IMR-90 (cell line): Measurements from ENCODE around the gene CYP27B1. TPM values are rescaled to one million over a fixed set of nuclear protein-coding genes. Genes with fewer than 3 reads are reported as not detected.

Experiments
- ATAC-seq: fragments of 200-7000 bp; cut with Tn5 transposase; 2 replicates; pipeline ENCODE4 v1.9.1; 2020; ENCODE audit warnings: low read depth, mild to moderate bottlenecking, moderate library complexity
- BruUV-seq: library from RNA; stranded (reverse); fragments of 400-500 nt; replicated peaks from 2 replicates; lab custom pipeline; 2021; lab: Mats Ljungman, UMichigan
- CTCF ChIA-PET: fragments of 300-600 bp; formaldehyde crosslinking; extraction: SDS; loops from one replicate; lab custom pipeline; 2021; ENCODE audit warnings: antibody characterized with exemption; lab: Yijun Ruan, JAX
- POLR2A ChIA-PET: fragments of 300-600 bp; sonication (Branson Sonifier 250); formaldehyde crosslinking; loops from one replicate; lab custom pipeline; 2022; ENCODE audit warnings: antibody characterized with exemption; ENCODE audit not compliant: unreplicated experiment; lab: Charles Lee
- DNase-seq: peaks from one replicate; pipeline ENCODE4 v3.0.0; 2013
- H2AFZ ChIP-seq: replicated peaks from 2 replicates; pipeline ENCODE3; 2013; ENCODE audit warnings: low read length, mild to moderate bottlenecking; ENCODE audit not compliant: poor library complexity
- H2AK5ac ChIP-seq: 2 replicates; pipeline ENCODE4 v1.6.1; 2013; ENCODE audit warnings: low read depth, low read length, inconsistent platforms
- H2AK9ac ChIP-seq: replicated peaks from 2 replicates; pipeline ENCODE3; 2013; ENCODE audit warnings: mild to moderate bottlenecking, low read depth, low read length, moderate library complexity; ENCODE audit not compliant: poor library complexity
- H2BK120ac ChIP-seq: 2 replicates; pipeline ENCODE4 v1.6.1; 2013; ENCODE audit warnings: low read depth, low read length, inconsistent platforms
- H2BK15ac ChIP-seq: 3 replicates; pipeline ENCODE4 v1.6.1; 2013; ENCODE audit warnings: low read depth, low read length, inconsistent platforms
- H2BK20ac ChIP-seq: 2 replicates; pipeline ENCODE4 v1.6.1; 2013; ENCODE audit warnings: low read depth, mild to moderate bottlenecking, inconsistent platforms, low read length, moderate library complexity
- H2BK5ac ChIP-seq: 2 replicates; pipeline ENCODE4 v1.6.1; 2013; ENCODE audit warnings: mild to moderate bottlenecking, low read depth, low read length, inconsistent platforms; ENCODE audit not compliant: poor library complexity, severe bottlenecking
- H3K14ac ChIP-seq: replicated peaks from 2 replicates; pipeline ENCODE4 v1.6.1; 2013; ENCODE audit warnings: low read depth, low read length, inconsistent platforms
- H3K18ac ChIP-seq: 2 replicates; pipeline ENCODE4 v1.6.1; 2013; ENCODE audit warnings: low read depth, low read length, control low read depth
- H3K23ac ChIP-seq: 2 replicates; pipeline ENCODE4 v1.6.1; 2013; ENCODE audit warnings: low read depth, low read length, inconsistent platforms
- H3K27ac ChIP-seq: 2 replicates; pipeline ENCODE4 v1.5.1; 2013; ENCODE audit warnings: mild to moderate bottlenecking, control low read depth, low read length; ENCODE audit not compliant: insufficient read depth
- H3K27me3 ChIP-seq: 2 replicates; pipeline ENCODE4 v1.6.1; 2013; ENCODE audit warnings: low read length; ENCODE audit not compliant: control insufficient read depth, insufficient read depth
- H3K36me3 ChIP-seq: 2 replicates; pipeline ENCODE4 v1.6.1; 2013; ENCODE audit warnings: low read length, mixed read lengths; ENCODE audit not compliant: control insufficient read depth, insufficient read depth
- H3K4ac ChIP-seq: 2 replicates; pipeline ENCODE4 v1.6.1; 2013; ENCODE audit warnings: low read depth, low read length, inconsistent platforms
- H3K4me1 ChIP-seq: 2 replicates; pipeline ENCODE4 v1.6.1; 2013; ENCODE audit warnings: low read length, mixed read lengths; ENCODE audit not compliant: control insufficient read depth, insufficient read depth
- H3K4me2 ChIP-seq: 2 replicates; pipeline ENCODE4 v1.6.1; 2013; ENCODE audit warnings: low read depth, mild to moderate bottlenecking, control low read depth, low read length, moderate library complexity
- H3K4me3 ChIP-seq: 2 replicates; pipeline ENCODE4 v1.5.1; 2013; ENCODE audit warnings: low read depth, mild to moderate bottlenecking, control low read depth, low read length, moderate library complexity; ENCODE audit not compliant: insufficient read depth
- H3K56ac ChIP-seq: 2 replicates; pipeline ENCODE4 v1.6.1; 2013; ENCODE audit warnings: low read length, inconsistent platforms; ENCODE audit not compliant: insufficient read depth; ENCODE audit errors: extremely low read depth
- H3K79me1 ChIP-seq, 2 experiments: 2 replicates each; pipeline ENCODE4 v1.6.1; 2013; ENCODE audit warnings: low read length in 2 of 2, inconsistent platforms in 1 of 2, low read depth in 1 of 2
- H3K9ac ChIP-seq: 2 replicates; pipeline ENCODE4 v1.6.1; 2013; ENCODE audit warnings: low read depth, low read length, control low read depth
- H3K9me1 ChIP-seq: 2 replicates; pipeline ENCODE4 v1.6.1; 2013; ENCODE audit warnings: low read length, inconsistent platforms; ENCODE audit not compliant: insufficient read depth
- H3K9me3 ChIP-seq: 2 replicates; pipeline ENCODE4 v1.6.1; 2013; ENCODE audit warnings: low read length; ENCODE audit not compliant: control insufficient read depth, insufficient read depth
- H4K20me1 ChIP-seq: 2 replicates; pipeline ENCODE4 v1.6.1; 2013; ENCODE audit warnings: low read length, inconsistent platforms; ENCODE audit not compliant: insufficient read depth
- H4K5ac ChIP-seq: 2 replicates; pipeline ENCODE4 v1.6.1; 2013; ENCODE audit warnings: mild to moderate bottlenecking, low read depth, low read length, control low read depth
- H4K8ac ChIP-seq, 2 experiments: 2 replicates each; pipeline ENCODE4 v1.6.1; 2013; ENCODE audit warnings: low read depth in 2 of 2, low read length in 2 of 2, control low read depth in 1 of 2, inconsistent platforms in 1 of 2
- H4K91ac ChIP-seq: 2 replicates; pipeline ENCODE4 v1.6.1; 2013; ENCODE audit warnings: low read depth, low read length, inconsistent platforms; ENCODE audit not compliant: insufficient read depth
- RAD21 ChIP-seq: IDR thresholded peaks from 2 replicates; pipeline ENCODE4 v1.6.1; 2012; ENCODE audit warnings: low read length, improper control_type of control experiment
- whole genome bisulfite sequencing, 2 experiments: methylation state at CpG; one replicate each; pipeline versions ENCODE4 v1.1.5 to v1.1.7; 2013; ENCODE audit warnings: missing lambda C conversion rate in 2 of 2; ENCODE audit not compliant: insufficient read length in 1 of 2; ENCODE audit errors: extremely low coverage in 2 of 2; 5-methylcytosine and 5-hydroxymethylcytosine counted together
- dilution Hi-C: fragments of 300-500 bp; cut with HindIII; formaldehyde crosslinking; loops from one replicate; pipeline ENCODE4 v1.14.3; 2018; ENCODE audit warnings: low sequenced_read_pairs; ENCODE audit not compliant: unreplicated experiment
- in situ Hi-C: fragments of 300-500 bp; cut with MboI; formaldehyde crosslinking; loops from 3 replicates; pipeline ENCODE4 v1.14.3; 2019; ENCODE audit warnings: low sequenced_read_pairs, inconsistent platforms, mixed read lengths
- intact Hi-C: fragments of 100-400 bp; cut with micrococcal nuclease; formaldehyde crosslinking; loops from 2 replicates; pipeline ENCODE4 v1.10.0; 2022
- polyA plus RNA-seq, 3 experiments: library from polyadenylated mRNA; depleted of rRNA; stranded (reverse); fragments of >200 nt; gene quantifications; 2 replicates each; pipeline ENCODE4 v1.2.3, GENCODE V29; 2012; ENCODE audit warnings: low replicate concordance in 1 of 3
- total RNA-seq: library from RNA; depleted of rRNA; stranded (reverse); fragments of >200 nt; gene quantifications from 2 replicates; pipeline ENCODE4 v1.2.3, GENCODE V29; 2012
- TF ChIP-seq, protein P1 (sequence below): fragments of 150-350 bp; IDR thresholded peaks from 2 replicates; pipeline ENCODE4 v1.6.1; 2017; ENCODE audit warnings: mild to moderate bottlenecking, antibody characterized with exemption, low read length, low read depth

The CYP27B1 gene
- total and polyA plus RNA-seq, 2 of the 4 experiments (the other 2 are of a cell fraction): 0.36 to 1.3 TPM

DNA sequence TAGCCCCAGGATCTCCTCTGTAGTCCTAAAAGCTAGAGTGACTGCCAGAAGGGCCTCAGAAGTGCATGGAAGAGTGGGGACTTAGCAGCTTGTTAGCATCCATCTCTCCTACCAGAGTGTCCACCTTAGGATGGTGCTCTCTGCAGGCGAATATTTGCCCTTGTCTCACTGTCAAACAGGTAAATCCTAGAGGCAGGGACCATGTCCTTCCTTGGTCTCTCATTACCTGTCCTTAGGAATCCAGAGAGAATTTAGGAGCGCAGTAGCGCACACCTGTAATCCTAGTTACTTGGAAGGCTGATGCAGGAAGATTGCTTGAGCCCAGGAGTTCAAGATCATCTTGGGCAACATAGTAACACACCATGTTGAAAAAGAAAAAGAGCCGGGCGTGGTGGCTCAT lies 49.7 kb downstream of the CYP27B1 start:
- Histone ChIP-seq H3K9me1 (0 out of 2 replicates have a peak, but pooled peaks cover 3% of the 10 kb centered on the region), H3K9me3 (no peaks in the 10 kb centered on the region), H2AK9ac (no peak overlapping the region), H3K4me1 (no peaks in the 10 kb centered on the region), H3K23ac (no peak overlapping the region), H4K8ac (no peak overlapping the region), H3K4me2 (no peak overlapping the region), H3K14ac (no peak overlapping the region), H3K18ac (no peak overlapping the region), H3K4me3 (no peak overlapping the region), H3K4ac (no peak overlapping the region), H3K9ac (no peak overlapping the region), H3K36me3 (peaks cover 53% of the 10 kb centered on the region), H2AK5ac (no peak overlapping the region), H2BK15ac (no peak overlapping the region), H3K56ac (no peak overlapping the region), H3K79me1 (no peaks in the 10 kb centered on the region; a peak in 1 of 4 replicates), H2AFZ (no peak overlapping the region), H2BK20ac (no peak overlapping the region), H4K5ac (no peak overlapping the region), H4K91ac (no peak overlapping the region), H4K20me1 (no peaks in the 10 kb centered on the region), H2BK120ac (no peak overlapping the region), H3K27me3 (no peaks in the 10 kb centered on the region), H3K27ac (no peak overlapping the region), H2BK5ac (no peak overlapping the region)
- TF ChIP-seq, protein P1, sequence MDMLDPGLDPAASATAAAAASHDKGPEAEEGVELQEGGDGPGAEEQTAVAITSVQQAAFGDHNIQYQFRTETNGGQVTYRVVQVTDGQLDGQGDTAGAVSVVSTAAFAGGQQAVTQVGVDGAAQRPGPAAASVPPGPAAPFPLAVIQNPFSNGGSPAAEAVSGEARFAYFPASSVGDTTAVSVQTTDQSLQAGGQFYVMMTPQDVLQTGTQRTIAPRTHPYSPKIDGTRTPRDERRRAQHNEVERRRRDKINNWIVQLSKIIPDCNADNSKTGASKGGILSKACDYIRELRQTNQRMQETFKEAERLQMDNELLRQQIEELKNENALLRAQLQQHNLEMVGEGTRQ: no peak
- no peak for TF ChIP-seq RAD21
- DNase-seq: no peak
- intact Hi-C loops: no loop called here
- no peak for ATAC-seq
- no TSS peak for BruUV-seq
- in situ Hi-C loops: no loop called here
- dilution Hi-C loops: no loop called here
- ChIA-PET CTCF (interaction anchor here (0.9 kb wide), 1 partner anchor 9 kb away, joined by 4 read pairs; no protein-coding TSS in a partner anchor), POLR2A (no interaction called here)
- no CpG with 5 or more reads among the region's 5 CpGs for WGBS, 2 experiments
